Glutamatergic neuron (in vitro differentiated cells): ENCODE results near the gene FAP. TPM values are rescaled to one million over a fixed set of nuclear protein-coding genes. Genes with fewer than 3 reads are reported as not detected.

Experiments
- DNase-seq: peaks from one replicate; pipeline ENCODE4 v3.0.0; 2022
- H3K27ac Mint-ChIP-seq: one replicate; pipeline ENCODE4 v1.8.0; 2020; ENCODE audit warnings: mild to moderate bottlenecking, mixed read lengths, inconsistent platforms; ENCODE audit not compliant: unreplicated experiment
- H3K27me3 Mint-ChIP-seq: one replicate; pipeline ENCODE4 v1.8.0; 2020; ENCODE audit warnings: mild to moderate bottlenecking, moderate library complexity, mixed read lengths, inconsistent platforms; ENCODE audit not compliant: unreplicated experiment
- H3K36me3 Mint-ChIP-seq: one replicate; pipeline ENCODE4 v1.8.0; 2020; ENCODE audit warnings: mild to moderate bottlenecking, mixed read lengths, inconsistent platforms; ENCODE audit not compliant: unreplicated experiment
- H3K4me1 Mint-ChIP-seq: one replicate; pipeline ENCODE4 v1.8.0; 2020; ENCODE audit warnings: mild to moderate bottlenecking, low read depth, mixed read lengths, inconsistent platforms; ENCODE audit not compliant: unreplicated experiment
- H3K4me3 Mint-ChIP-seq: one replicate; pipeline ENCODE4 v1.8.0; 2020; ENCODE audit warnings: mild to moderate bottlenecking, mixed read lengths, inconsistent platforms; ENCODE audit not compliant: unreplicated experiment
- H3K9me3 Mint-ChIP-seq: one replicate; pipeline ENCODE4 v1.8.0; 2020; ENCODE audit warnings: mild to moderate bottlenecking, moderate library complexity, mixed read lengths, inconsistent platforms; ENCODE audit not compliant: unreplicated experiment
- CTCF ChIP-seq: fragments of 200-600 bp; sonication (generic); IDR thresholded peaks from one replicate; pipeline ENCODE4 v1.5.0; 2021; ENCODE audit not compliant: partially characterized antibody, unreplicated experiment
- long read RNA-seq: library from polyadenylated mRNA; unstranded; transcript quantifications from one replicate; pipeline ENCODE4 v2.0.0, GENCODE V29; 2020; ENCODE audit not compliant: unreplicated experiment
- total RNA-seq: library from RNA; stranded (reverse); fragmentation: NEBNext Ultra II Directional; extraction: Animal tissue kit (Norgen Biotek cat#: 25700); gene quantifications from one replicate; pipeline ENCODE4 v1.2.1, GENCODE V29; 2021; ENCODE audit not compliant: unreplicated experiment

FAP gene, protein sequence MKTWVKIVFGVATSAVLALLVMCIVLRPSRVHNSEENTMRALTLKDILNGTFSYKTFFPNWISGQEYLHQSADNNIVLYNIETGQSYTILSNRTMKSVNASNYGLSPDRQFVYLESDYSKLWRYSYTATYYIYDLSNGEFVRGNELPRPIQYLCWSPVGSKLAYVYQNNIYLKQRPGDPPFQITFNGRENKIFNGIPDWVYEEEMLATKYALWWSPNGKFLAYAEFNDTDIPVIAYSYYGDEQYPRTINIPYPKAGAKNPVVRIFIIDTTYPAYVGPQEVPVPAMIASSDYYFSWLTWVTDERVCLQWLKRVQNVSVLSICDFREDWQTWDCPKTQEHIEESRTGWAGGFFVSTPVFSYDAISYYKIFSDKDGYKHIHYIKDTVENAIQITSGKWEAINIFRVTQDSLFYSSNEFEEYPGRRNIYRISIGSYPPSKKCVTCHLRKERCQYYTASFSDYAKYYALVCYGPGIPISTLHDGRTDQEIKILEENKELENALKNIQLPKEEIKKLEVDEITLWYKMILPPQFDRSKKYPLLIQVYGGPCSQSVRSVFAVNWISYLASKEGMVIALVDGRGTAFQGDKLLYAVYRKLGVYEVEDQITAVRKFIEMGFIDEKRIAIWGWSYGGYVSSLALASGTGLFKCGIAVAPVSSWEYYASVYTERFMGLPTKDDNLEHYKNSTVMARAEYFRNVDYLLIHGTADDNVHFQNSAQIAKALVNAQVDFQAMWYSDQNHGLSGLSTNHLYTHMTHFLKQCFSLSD
- not detected for total RNA-seq
- long read RNA-seq: 0 reads

DNA sequence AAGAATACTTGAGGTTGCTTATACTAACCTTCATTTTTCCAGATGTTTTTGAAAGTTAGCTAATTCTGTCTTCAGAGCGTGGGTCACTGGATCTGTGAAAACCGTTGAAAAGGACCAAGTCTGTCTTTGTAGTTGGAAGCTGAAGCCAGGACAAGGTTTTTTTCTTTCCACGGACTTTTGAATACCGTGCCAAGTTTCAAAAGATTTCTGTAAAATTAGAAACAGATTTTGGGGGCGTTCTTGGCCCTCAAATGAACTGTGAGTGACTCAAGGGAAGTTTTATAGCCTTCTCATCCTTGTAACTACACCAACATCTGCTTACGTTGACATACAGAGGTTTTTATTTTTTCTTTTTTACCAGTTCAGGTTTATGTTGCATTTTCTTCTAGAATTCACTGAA, at the start of gene FAP:
TSS of gene FAP (minus strand) at position 152 of the 400 bp plus-strand sequence. CDS start at position 34, 118 bp downstream.
- no peak for DNase-seq
- Mint-ChIP-seq H3K27ac (no peak within 1 kb of the TSS), H3K27me3 (no peaks in the 10 kb centered on the region)

DNA sequence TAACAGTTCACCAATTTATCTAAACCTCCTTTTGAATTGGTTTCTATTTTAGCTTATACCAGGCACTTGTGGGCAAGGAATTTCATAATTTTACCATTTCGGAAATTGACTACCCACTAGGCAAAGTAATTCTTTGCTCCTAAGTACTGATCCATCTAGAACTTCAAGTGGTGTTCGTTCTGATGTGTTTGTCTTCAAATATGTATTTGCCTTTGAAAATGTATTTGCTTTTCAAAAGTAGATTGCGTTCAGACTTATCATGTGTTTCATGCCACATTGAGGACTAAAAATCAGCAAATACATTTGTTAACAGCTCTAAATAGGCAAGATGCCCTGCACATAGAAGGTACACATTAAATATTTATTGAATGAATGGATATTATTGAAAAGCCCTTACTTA, 48.5 kb upstream of the FAP start:
- no peaks in the 10 kb centered on the region for H3K36me3 Mint-ChIP-seq
- no peak overlapping the region for H3K27ac Mint-ChIP-seq
- H3K4me3 Mint-ChIP-seq: no peak overlapping the region
- DNase-seq: no peak
- H3K9me3 Mint-ChIP-seq: no peaks in the 10 kb centered on the region
- no peaks in the 10 kb centered on the region for H3K4me1 Mint-ChIP-seq
- no peaks in the 10 kb centered on the region for H3K27me3 Mint-ChIP-seq
- TF ChIP-seq CTCF: no peak

More for the DNA sequence above, at the start of gene FAP:
- H3K4me1 Mint-ChIP-seq: no peaks in the 10 kb centered on the region
- no peaks in the 10 kb centered on the region for H3K36me3 Mint-ChIP-seq
- H3K9me3 Mint-ChIP-seq: no peaks in the 10 kb centered on the region
- no peak within 1 kb of the TSS for H3K4me3 Mint-ChIP-seq
- no peak for TF ChIP-seq CTCF

DNA sequence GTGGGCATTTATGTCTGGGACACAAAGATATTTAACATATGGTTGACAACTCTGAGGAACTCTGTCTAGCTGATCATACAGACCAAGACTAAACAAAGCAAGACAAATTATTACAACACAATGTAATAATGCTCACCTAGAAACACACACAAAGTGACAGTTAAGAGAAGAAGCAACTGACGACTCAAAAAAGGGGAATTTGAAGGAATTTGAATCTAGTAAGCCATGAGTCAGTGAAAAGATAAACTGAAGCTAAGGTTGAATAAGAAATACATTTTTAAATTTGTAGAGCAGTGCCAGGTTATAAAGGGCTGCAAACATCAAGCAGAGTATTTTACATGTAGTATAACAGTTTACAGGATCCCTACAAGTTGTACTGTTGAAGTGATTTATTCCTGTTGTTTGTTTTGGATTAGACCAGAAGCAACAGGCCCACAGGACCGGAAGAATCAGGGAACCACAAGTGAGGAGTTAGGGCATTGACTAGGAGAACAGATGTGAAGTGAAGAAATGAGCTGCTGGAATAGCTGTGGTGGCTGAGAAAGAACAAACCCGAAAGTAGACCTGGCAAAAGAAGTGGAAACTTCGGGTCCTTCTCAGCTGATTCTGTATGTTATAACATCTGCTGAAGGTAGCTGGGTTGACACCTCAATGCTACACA, 39.6 kb upstream of the FAP start:
- TF ChIP-seq CTCF: no peak
- Mint-ChIP-seq H3K27me3 (no peaks in the 10 kb centered on the region), H3K4me3 (no peak overlapping the region), H3K9me3 (no peaks in the 10 kb centered on the region), H3K27ac (no peak overlapping the region), H3K4me1 (no peaks in the 10 kb centered on the region), H3K36me3 (no peaks in the 10 kb centered on the region)
- DNase-seq: no peak

- H3K4me3 Mint-ChIP-seq: no peak overlapping the region
- DNase-seq: no peak
- no peaks in the 10 kb centered on the region for H3K36me3 Mint-ChIP-seq
- H3K27ac Mint-ChIP-seq: no peak overlapping the region
- no peaks in the 10 kb centered on the region for H3K9me3 Mint-ChIP-seq
- H3K4me1 Mint-ChIP-seq: no peaks in the 10 kb centered on the region
- no peaks in the 10 kb centered on the region for H3K27me3 Mint-ChIP-seq
- TF ChIP-seq CTCF: no peak
Measured at GRCh38 chr2:162280654-162281053, 37.4 kb upstream of the FAP start.
